NOMO-1 treated with dmso at 0.1 percent for 144 hours (cell line): ENCODE measurements around the gene RAPGEF5.

Experiments used
- DNase-seq: peaks from one replicate; lab custom pipeline; 2025; ENCODE audit not compliant: unreplicated experiment; lab: John Stamatoyannopoulos, UW

The RAPGEF5 gene

DNA sequence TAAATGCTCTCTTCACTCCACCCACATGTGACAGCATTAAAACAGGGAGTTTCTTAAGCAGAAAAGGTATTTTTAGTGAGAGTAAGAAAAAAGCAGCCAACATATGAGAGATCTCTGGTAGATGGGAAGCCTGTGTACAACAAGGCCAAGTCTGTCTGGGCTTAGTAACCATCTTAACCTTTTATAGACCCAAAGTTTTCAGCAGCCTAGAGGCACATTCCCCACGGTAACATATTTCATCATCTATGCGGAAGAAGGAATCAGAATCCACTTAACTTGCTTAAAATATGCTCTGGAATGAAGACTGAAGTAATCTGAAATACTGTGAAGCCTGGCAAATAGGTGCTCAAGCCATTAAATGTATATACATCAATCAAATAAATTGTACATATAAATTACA is 127.8 kb downstream of the RAPGEF5 start:
- DNase-seq = no peak

DNA sequence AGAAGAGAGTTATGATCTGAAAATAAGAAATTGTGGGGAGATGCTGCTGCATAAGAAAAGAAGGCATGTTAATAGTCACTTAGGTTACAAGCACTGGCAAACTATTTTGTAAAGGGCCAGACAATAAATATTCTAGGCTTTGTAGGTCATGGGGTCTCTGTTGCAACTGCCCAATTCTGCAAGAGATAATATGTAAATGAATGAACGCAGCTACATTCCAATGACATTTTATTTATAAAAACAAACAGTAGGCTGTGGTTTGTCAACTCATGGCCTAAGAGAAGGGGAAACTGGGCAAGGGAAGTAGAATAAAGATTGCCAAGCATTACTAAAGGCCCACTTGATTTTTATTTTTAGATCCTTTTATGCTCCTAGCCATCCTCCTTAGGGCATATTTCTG is 133.1 kb downstream of the RAPGEF5 start:
- no peak for DNase-seq

DNA sequence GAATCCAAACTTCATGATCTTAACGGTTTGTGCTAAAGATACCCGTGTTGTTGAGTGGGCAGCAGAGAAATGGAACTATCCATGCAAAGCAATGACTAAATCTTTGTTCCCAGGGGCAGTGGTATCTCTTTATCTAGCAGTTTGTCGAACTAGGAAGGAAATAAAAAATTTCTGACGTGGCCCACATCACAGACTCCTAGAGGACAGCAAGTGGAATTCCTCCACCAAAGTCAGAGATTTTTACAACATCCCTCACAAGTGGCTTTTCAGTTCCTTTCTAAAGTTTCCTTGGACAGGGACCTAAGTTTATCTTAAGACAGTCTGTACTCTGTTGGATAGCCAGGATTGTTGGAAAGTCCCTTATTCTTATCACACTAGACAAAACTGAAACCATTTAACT is 136.0 kb downstream of the RAPGEF5 start:
- DNase-seq = no peak

DNA sequence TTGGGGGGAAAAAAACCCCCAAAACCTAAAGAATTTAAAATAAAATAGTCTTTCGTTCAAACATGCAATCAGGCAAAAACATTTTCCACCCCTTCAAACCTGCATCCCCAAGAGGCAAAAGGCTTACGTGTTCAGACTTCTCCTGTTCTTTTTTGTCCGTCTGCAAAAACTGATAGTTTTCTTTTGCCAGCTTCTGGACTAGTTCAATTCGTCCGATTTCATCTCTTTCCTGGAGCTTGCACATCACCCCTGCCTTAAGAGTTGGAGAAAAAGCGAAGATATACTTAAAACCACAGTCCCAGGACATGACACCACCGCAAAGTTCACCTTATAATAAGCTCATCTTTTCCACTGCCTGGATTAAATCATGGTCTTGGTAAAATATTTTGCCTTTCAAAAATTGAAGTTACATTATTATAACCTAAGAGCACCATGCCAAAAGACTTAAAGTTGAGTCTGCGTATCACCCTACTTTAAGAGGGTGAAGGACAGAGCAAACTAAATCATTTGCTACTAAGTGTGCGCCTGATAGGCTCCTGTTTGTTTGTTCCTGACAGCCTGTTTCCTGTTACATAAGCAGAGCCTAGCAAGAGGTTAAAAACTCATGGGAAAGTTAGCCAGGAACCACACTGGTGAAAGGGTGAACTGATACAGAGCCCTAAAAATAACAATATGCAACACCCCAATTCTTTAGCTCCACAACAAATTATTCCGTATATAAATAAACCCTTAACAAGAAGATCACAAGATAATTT is 137.0 kb downstream of the RAPGEF5 start:
- no peak for DNase-seq

DNA sequence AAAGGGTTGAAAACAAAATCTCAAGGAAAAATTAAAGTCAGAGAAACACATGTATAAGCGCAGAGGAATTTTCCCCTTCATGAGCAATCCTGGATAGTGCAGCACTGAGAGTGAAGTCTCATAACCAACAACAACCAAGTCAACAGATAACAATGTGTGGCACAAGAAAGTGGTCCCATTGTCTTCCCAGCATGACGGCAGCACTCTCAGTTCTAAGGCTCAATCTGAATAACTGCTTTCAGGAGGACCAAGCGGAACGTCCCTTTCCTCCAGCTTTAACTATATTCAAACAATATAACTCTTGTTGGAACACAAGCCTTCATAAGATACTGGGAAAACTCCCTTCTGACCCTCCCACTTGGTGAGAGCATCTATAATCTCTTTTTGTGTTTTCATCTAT is 137.9 kb downstream of the RAPGEF5 start:
- no peak for DNase-seq

DNA sequence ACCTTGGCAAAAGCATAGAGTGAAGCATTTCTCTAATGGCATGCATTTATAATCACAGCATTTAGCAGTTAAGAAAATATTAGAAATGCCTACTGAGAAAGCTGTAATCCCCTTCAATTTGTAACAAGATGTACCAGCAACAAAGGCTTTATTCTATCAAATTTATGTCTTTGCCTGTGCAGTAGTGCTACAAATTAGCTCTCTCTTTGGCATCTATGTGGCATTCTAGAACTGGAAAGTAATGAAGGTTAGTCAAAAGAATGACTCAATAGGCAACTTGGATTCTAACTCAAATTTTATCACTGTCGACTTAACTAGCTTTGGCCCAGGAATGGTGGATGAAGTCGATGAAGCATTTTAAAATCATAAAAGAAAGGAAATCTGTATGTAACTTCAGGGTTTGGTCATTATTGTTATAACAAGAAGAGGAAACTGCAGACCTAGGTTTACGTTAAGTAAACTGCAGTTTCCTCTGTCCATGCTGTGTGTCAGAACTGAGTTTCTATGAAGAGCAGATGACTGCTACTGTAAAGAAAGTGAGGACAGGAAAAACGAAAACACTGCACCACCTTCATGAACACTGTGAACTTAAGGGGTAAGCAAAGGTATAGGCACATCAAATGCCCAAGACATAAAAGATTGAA is 140.0 kb downstream of the RAPGEF5 start:
- no peak for DNase-seq

DNA sequence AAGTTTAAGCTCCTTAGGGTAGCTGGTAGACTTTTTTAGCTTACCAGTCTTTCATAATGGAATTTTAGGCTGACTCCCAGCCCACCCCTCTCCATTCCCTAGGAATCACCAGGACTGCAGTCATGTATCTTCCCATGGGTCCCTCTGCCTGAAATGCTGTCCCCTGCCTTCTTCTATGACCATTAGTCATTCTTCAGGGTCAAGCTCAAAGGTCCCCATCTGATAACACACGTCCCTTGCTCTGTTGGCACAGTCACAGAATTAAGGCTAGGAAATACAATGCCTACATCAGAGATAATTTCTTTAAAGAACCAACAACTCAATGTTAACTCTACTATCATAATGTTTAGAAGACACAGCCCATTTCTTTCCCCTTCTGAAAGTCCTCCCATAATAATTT is 140.6 kb downstream of the RAPGEF5 start:
- DNase-seq = no peak

DNA sequence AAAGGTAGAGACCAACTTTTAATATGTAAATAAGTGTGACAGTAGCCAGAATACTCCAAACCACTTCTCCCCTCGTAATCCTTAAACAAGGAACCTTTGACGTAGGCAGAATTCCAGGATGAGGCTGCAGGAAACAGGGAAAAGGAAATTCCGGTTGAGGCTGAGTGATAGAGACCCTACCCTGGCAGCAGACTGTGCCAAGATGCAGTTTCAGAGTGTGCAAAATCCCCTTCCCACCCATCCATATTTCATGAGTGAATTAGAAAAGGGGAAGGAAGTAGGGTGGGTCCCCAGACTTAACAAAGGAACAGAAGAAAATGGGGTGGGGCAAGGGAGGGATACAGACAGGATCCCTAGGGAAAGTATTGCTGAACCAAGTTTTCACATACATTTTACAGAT is 143.0 kb downstream of the RAPGEF5 start:
- no peak for DNase-seq

DNA sequence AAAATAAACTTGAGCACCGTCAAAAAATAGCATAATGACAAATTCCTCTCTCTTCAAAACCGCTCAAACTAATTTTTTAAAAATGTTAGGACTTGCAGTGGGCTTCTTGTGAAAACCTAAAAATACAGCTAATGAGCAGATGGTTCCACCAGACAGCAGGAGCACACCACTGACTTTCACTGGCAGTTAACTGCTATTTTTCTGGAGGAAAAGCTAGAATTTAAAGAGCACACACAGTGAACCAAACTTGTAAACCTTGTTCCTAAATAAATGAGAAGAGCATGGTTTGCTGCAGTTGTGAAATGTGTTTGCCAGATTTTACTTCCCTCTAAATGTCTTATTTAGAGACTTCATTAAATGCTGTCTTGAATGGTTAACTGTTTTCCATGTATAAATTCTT is 143.9 kb downstream of the RAPGEF5 start:
- DNase-seq = no peak

DNA sequence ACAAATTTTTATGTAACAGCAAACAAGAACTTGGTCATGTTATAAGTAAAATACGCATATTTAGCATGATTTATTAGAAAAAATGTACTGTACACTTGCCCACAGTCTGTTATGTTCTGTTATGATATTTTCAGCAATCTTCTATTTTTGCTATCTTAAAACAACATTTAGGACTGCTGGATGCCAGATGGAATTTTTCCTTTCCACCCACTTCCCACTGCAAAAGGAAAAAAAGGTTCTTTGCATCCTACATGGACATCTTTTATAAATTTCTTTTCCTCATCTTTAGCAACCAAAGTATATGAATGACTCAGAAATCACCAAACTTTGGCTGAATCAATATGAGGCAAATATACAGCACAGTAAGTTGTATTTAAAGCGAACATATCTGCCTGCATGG is 146.0 kb downstream of the RAPGEF5 start:
- no peak for DNase-seq

DNA sequence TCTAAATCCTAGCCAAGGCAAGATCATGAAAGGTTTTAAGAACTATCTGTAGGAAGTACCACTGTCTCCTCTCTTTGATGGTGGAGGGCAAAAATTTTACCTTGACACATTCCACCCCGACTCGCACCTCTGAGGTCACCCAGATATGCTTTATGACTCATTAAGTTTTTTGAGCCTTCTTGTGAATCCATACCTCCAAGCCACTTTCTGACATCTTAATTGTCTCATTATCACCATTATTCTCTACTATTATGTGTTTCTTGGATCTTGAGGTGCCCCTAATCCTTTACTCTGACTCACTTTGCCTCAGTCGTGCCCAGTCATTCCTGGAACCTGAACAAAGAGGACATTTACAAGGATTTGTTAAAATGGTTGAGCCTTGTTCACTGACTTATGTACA is 146.6 kb downstream of the RAPGEF5 start:
- no peak for DNase-seq

DNA sequence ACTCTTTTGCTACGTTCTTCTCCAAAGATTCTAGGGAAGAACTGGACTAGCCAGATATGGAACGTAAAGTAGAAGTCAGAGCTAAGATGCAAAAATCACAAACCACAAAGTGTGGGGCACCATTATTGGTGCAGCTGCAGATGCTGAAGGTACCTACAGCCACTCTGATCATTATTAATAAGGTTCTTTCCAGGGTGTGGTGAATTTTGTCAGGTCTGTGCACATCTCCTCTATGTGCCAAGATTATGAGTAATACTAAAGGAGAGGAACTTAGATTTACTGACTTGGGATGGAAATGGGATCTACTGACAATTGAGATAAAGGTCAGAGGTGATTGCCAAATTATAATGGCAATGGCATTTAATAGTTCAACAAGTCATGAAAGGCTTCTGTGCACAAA is 148.2 kb downstream of the RAPGEF5 start:
- no peak for DNase-seq

DNA sequence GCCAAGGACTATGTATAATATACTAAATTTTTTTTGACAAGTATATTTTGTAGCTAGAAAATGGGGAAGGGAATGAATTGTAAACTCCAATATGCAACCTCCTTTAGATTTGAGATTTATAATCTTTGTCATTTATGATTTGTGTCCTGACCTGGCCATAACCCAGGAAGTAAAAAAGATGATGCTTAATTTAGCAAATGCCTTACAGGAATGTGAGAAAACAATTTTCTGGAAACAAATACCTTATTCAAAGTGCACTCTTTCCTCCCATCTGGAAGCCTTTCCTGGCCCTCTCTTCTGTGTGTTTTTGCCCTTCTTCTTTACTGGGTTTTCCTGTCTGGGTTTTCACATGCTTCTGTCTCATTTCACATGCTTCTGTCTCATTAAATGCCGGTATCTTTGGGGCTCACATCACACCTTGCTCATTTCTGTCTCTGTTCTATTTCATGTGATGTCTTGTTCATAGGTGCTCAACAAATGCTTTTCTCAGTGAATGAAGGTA is 149.2 kb downstream of the RAPGEF5 start:
- DNase-seq = no peak

DNA sequence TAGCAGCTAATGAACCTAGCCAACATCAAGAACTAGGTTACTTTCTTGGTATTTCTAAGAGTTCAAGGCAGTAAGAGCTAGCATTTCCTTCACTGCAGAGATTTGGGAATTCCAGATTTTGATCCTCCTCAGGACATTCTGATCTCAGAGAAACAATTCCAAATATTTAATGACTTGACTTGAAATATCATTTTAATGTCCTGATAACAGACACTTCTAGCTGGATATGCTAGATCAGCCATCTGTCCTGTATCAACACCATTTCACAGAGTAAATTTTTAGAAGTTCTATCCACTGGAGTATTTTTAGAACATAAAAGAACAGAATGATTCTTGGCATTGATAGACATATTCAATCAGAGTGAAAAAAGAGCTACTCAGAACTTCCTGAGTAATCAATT is 151.3 kb downstream of the RAPGEF5 start:
- no peak for DNase-seq

DNA sequence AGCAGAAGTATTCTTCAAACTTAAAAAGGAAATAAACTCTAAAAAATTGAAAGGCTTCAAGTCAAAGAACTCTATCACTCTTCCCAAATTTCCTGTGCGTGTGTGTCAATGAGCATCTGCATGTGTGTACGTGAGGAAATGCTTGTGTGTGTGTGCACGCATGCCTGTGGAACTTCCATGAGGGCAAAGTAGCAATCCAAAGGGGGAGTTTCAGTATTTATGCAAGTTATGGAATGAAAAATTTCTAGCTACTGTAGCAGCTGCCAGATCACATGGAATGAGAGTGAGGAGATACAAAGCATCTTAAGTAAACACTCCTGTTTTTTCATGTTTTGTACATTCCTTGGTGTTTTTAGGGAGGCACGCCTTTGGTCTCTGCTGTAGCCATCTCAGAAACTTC is 152.6 kb downstream of the RAPGEF5 start:
- DNase-seq = no peak

DNA sequence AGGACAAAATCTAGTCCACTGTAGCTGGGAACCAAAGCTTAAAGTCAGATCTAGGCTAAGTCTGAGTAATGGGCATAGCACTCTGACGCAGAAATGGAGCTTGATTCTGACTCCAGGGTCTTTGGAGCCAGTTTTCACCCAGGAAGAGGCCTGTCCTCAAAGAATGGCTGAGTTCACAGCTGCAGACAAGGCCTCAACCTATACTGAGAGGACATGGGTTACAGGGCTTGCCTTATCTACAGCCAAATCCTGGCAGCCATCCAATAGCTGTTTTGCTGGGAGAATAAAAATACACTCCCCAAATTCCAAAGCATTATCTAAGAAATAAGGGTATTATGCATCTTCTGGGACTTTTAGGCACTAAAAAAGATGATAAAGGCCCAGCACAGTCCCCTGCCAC is 154.8 kb downstream of the RAPGEF5 start:
- no peak for DNase-seq

DNA sequence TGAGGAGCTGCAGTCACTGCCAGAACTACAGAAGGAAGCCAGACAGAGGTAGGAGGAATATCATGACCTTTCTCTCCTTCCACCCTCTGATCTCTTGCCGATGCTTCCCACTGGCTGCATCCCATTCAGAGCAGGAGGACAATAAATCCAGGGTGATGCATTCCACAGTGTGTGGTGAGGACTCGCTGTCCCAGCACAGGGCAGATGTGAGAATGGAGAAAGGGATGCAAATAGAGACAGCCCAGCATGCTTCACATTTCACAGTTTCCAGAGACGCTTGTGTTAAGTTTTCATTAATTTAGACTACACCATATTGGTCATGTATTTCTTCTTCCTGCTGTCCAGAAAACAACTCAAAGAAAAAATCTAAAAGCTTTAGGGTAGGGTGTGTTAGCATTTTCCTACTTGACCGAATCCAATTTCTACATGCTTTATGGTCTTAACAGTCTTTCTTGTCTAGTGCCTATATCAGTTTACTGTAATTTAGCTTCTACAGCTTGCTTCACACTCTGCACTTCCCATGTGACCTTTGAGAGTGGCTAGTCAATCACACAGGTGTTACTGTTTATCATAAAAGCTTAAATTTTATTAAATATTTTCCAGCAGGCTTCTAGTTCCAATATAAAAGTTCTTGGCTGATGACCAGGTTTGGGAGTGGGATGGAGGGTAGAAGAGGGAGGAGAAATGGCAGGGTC is 155.6 kb downstream of the RAPGEF5 start:
- DNase-seq = no peak

DNA sequence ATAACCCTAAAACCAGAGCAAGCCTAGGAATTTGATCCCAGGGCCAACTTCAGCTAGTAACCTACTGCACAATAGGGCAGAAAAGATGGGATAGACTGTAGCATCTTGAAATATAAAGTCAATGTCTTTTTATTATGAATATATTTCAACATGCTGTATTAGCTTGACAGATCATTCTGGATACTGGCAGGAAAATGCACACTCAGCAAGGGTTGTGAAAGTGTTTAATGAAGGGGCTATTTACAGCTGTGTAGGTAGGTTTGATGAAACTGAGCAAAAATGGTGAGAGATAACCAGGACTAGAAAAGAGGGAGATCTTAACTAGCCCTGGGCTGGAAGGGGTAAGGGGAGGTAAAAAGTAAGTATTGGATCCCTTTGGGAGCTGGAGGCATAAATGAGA is 156.2 kb downstream of the RAPGEF5 start:
- no peak for DNase-seq

DNA sequence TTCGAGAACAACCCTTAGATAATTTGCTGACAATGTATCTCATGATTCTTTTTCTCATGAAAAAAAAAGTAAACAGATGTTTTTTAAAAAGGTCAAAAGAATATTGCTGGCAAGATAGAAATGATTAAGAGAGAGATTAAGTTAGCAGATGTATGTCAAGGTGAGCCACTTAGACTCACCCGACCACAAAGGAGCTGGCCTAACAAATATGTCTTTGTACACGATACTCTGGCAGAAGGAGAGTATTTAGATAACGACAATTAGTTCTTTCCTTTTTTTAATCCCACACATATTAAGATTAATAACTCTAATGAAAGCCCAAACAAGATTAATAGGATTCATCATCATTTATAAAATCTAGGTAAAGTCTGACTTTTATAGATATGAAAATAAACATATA is 156.7 kb downstream of the RAPGEF5 start:
- DNase-seq = no peak

DNA sequence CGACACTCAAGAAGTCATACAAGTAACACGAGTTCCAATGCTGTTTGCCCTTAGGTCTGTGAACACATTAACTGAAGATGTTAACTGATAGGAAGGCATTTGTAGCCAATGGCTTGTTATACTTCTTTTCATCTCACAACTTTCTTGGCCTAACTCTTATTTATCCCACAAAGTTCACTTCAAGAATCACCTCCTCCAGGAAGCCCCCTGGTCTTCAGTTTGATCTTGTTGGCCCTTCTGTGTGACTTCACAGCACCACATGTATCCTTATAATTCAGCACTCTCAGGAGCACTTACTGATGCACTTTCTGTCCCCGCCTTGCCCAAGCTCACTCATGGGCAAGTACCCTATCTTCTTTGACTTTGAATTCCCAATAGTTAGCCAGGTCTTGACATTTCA is 159.6 kb downstream of the RAPGEF5 start:
- no peak for DNase-seq

DNA sequence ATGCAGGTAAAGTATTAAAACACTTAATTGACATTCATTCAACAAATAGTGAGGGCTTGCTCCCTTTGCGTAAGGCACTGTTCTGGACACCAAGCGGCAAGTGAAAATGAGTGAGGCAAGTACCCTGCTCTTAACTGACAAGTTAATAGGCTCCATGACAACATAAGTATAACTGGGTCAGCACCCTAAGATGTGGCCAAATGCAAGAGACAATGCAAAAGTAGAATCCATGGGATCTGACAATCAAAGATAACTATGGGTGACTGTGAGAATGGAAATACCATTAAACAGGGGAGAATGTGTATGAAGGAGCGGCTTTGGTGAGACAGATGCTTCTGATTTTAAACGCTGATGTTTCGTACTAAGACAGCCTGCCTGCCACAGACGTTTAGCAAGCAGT is 160.5 kb downstream of the RAPGEF5 start:
- no peak for DNase-seq
